ENCODE measurements around the gene ARID2.

The ARID2 gene

DNA sequence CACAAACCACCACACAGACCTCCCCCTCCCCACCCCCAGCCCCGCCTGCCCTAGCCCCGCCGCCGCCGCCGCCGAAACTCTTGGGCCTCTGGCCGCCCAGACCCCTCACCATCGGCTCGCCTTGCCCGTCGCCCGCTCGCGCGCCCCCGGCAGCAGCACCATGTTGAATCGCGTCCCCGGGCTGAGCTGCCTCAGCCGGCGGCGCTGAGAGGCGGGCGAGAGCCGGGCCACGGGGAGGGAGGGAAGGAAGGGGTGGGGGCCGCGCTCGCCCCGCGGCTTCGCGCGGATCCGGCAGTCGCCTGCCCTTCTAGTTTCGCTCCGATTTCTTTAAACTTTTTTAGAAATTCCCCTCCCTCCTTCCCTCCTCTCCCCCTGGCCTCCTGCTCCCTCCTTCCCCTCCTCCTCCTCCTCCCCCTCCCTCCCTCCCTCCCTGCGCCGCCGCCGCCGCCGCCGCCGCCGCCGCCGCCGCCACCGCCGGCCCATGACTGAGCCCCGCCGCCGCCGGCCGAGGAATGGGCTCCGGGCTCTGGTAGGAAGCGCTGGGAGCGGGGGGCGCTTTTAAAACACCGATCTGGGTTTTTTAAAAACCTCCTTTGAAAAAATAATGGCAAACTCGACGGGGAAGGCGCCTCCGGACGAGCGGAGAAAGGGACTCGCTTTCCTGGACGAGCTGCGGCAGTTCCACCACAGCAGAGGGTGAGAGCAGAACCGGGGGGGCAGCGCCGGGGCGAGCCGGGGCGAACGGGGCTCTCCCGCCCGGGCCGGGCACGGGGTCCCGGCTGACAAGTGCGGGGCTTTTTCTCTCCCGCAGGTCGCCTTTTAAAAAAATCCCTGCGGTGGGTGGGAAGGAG lies at the start of gene ARID2:
ARID2 (plus strand) TSS at position 474 of the 851 bp plus-strand sequence; CDS start at position 605, 131 bp downstream.
- DNase-seq, result peak; percentile 82

GRCh38 chr12:45680362-45680761 lies 49.1 kb upstream of the ARID2 start:
- DNase-seq, result no peak

DNA sequence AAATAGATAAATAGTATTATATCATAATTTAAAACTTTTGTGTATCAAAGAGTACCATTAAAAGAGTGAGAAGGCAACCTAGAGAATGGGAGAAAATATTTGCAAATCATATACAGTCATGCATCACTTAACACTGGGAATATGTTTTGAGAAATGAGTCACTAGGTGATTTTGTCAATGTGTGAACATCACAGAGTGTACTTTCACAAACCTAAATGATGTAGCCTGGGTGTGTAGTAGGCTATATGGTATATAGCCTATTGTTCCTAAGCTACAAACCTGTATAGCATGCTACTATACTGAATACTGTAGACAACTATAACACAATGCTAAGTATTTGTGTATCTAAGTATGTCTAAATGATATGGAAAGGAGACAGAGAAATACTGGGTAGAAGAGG lies 48.0 kb upstream of the ARID2 start:
- no peak for DNase-seq

- no peak for DNase-seq
Observed at GRCh38 chr12:45685680-45686079, 43.8 kb upstream of the ARID2 start.

- no peak for DNase-seq
Observed at GRCh38 chr12:45687081-45688015, 42.2 kb upstream of the ARID2 start.

DNA sequence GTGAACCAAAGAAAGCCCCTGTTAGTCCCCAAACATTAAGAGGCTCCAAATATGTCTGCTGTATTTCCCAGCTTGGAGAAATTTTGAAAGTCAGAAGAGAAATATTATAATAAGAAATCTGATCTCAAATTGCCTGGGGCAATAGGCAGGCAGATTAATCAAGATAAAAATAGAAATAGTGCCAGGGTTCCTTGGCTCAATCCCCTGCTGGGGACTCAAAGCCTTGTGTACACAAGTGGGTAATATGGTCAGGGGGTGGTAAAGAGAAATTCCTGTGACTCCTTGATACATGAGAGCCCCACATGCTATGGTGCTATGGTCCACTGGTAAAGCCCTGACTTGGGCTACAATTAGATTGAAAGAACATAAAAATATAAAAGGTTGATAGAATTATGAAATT lies 41.3 kb upstream of the ARID2 start:
- DNase-seq, result no peak

DNA sequence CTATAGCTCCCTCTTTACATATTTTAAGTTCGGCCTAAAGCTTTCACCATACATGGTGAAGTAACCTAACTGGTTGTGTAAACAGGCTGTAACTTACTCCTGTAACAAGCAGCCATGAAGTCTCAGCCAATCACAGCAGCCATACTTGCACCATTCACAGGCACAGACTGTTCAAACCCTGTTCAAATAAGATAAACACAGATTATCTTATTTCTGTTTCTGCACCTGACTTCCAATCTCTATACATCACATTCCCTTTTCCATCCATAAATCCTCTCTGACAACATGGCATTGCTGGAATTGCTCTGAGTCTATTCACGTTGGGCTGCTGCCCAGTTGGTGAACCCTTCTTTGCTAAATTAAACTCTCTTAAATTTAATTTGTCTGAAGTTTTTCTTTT lies 34.5 kb upstream of the ARID2 start:
- no peak for DNase-seq

DNA sequence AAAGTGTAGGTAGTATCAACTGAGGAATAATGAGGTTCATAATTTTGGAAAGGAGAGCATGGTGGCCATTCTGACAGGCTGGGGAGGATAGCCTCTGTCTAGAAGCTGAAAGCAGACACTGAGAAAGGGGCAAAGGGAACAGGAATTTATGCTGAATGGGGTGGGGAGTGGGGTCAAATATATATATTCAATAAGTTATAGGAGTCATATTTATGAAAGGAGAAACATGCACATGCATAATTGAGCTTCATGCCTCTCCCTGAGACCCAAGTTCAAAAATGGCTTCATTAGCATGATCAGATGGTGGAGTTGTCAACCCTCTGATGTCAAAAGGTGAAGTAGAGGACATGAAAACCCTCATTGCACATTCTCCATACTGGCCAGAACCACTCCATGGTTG lies 33.9 kb upstream of the ARID2 start:
- no peak for DNase-seq

GRCh38 chr12:45696049-45696448 lies 33.5 kb upstream of the ARID2 start:
- DNase-seq, result no peak

- DNase-seq, result no peak
Observed at GRCh38 chr12:45697371-45697770, 32.1 kb upstream of the ARID2 start.

- DNase-seq, result no peak
Observed at GRCh38 chr12:45701296-45701695, 28.2 kb upstream of the ARID2 start.

- DNase-seq, result no peak
Observed at GRCh38 chr12:45703942-45704341, 25.6 kb upstream of the ARID2 start.

- DNase-seq, result no peak
Observed at GRCh38 chr12:45704968-45705367, 24.5 kb upstream of the ARID2 start.

GRCh38 chr12:45705404-45705803 lies 24.1 kb upstream of the ARID2 start:
- no peak for DNase-seq

DNA sequence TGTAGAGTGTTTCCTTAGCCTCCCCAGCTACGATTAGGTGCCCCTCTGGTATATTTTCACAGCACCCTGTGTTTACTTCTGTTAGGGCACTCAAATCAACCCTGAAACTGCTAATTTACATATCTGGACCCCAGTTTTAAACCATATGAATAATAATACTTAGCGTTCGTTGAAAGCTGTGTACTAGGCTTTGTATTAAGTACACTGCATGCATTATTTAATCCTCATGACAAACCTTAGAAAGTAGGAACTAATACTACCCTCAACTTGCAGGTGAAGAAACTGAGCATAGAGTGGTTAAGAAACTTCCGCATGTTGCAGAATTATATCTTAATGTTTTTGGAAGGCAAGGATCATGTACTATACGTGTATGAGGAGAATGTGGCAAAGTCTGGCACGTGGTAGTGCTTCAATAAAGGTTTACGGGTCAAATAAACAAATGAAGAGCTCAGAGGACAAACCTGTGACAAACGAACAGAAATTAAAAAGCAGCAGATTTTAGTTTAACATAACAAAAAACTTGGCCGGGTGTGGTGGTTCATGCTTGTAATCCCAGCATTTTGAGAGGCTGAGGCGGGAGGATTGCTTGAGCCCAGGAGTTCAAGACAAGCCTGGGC lies 22.2 kb upstream of the ARID2 start:
- no peak for DNase-seq

DNA sequence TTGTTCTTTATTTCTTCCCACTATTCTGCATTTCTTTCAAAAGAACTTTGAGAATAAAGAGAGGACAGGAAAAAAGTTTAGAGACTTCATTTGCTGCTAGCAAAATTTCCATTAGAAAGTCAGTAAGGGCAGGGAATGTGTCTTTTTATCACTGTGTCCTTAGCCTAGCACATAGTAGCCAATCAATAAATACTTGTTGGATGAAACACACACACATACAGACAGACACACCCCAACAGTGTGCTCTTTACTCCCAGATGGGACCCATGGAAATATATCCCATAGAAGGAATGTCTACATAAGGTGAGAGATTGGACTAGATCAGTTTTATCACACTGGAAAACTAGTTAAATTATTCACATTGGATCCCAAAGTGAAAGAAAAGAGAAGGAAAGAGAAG lies 21.1 kb upstream of the ARID2 start:
- DNase-seq, result no peak

DNA sequence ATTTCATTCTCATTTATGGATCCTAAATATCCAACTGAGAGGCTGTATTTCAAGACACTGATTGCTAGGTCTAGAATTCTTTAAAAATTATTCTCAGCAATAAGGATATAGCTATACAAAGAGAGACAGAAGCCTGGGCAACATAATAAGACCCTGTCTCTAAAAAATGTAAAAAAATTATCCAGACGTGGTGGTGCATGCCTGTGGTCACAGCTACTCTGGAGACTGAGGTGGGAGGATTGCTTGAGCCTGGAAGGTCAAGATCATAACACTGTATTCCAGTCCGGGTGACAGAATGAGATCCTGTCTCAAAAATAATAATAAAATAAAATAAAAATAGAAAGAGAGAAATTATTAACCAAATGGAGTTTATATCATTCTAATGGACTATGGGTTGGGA lies 20.6 kb upstream of the ARID2 start:
- DNase-seq, result no peak

GRCh38 chr12:45712319-45712718 lies 17.2 kb upstream of the ARID2 start:
- no peak for DNase-seq

DNA sequence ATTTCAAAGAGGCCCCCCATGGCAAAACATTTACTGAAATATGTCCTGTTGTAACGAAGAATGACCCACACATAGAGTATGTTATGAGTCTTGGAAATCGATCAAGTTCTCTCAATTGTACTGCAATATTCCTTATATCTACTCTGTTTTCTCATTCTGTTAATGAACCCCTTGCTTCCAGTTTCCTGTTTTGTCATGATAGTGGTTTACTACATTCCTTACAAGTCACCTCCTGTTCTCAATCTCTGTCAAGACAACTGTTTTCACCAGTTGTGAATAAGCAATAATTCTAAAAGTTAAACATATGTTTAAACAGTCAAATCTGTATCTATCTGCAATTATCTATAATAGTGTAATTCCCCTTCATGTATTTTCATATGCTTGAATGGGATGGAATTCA lies 16.4 kb upstream of the ARID2 start:
- no peak for DNase-seq

DNA sequence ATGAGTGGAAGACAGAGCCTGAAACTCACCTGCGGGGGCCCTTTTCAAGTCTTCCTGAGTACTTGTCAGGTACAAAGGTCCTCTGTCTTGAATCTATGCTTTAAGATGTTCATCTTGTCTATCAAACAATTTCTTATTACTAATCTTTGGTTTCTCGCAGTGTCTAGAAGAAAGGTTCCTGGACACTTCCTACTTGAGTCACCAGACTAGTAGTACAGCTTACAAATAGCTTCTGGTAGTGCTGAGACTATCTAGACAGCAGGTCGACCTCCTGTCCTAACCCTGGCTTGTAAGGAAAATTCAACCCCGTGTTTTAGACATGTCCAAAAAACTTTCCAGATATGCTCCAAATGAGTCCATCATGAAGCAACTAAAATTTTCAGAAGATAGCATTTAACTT lies 11.2 kb upstream of the ARID2 start:
- no peak for DNase-seq

DNA sequence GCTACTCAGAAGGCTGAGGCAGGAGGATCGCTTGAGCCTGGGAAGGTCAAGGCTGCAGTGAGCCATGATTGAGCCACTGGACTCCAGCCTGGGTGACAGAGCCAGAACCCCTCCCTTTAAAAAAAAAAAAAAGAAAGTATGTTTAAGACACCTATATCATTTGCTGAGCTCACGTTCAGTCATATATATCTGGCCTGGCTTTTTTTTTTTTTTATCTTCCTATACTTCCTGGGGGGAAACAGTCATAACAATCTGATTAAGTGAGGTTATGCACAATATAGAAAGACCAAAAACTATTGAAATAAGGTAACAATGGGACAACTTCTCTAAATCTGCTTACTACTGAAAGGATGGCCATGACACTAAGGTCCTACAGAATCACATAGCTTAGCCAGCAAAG lies 9.4 kb upstream of the ARID2 start:
- no peak for DNase-seq

- no peak for DNase-seq
Observed at GRCh38 chr12:45721369-45721768, 8.1 kb upstream of the ARID2 start.

GRCh38 chr12:45721954-45722353 lies 7.6 kb upstream of the ARID2 start:
- DNase-seq, result no peak
